Measurements from ENCODE around the gene HNRNPC. TPM values are rescaled to one million over a fixed set of nuclear protein-coding genes. Genes with fewer than 3 reads are reported as not detected.

Gene HNRNPC
- total and polyA plus RNA-seq, 9 donors: 425 to 593 (median 447) TPM

Other genes starting within 250 kb of the HNRNPC start
- 99.9 TPM for gene NDRG2, start 244.4 kb downstream of the HNRNPC start, total RNA-seq
- 100 to 1,000 TPM; 121 to 203 (median 151) TPM for gene NDRG2, start 244.4 kb downstream of the HNRNPC start, polyA plus RNA-seq (ENCODE audit: insufficient read depth in 1 of 8, insufficient read length in 8 of 8, low replicate concordance in 1 of 8)
- 0.44 TPM for gene TPPP2, start 239.2 kb downstream of the HNRNPC start, total RNA-seq
- under 1 TPM in 7 of 8 donors, not detected in 1; 0.28 to 0.85 (median 0.38) TPM for gene TPPP2, start 239.2 kb downstream of the HNRNPC start, polyA plus RNA-seq (ENCODE audit: insufficient read depth in 1 of 8, insufficient read length in 8 of 8, low replicate concordance in 1 of 8)
- not detected for gene RNASE13, start 234.6 kb downstream of the HNRNPC start, total RNA-seq
- under 1 TPM in 2 of 8 donors, not detected in 6; 0.14 to 0.16 TPM for gene RNASE13, start 234.6 kb downstream of the HNRNPC start, polyA plus RNA-seq (ENCODE audit: insufficient read depth in 1 of 8, insufficient read length in 8 of 8, low replicate concordance in 1 of 8)
- not detected for gene RNASE7, start 227.1 kb downstream of the HNRNPC start, total RNA-seq
- under 1 TPM in 3 of 8 donors, not detected in 5; 0.13 to 0.27 (median 0.18) TPM for gene RNASE7, start 227.1 kb downstream of the HNRNPC start, polyA plus RNA-seq (ENCODE audit: insufficient read depth in 1 of 8, insufficient read length in 8 of 8, low replicate concordance in 1 of 8)
- not detected for gene RNASE8, start 211.6 kb downstream of the HNRNPC start, total RNA-seq
- gene RNASE8, start 211.6 kb downstream of the HNRNPC start, polyA plus RNA-seq (ENCODE audit: insufficient read depth in 1 of 8, insufficient read length in 8 of 8, low replicate concordance in 1 of 8): not detected
- gene ARHGEF40, start 199.1 kb downstream of the HNRNPC start, total RNA-seq: 50.5 TPM
- gene ARHGEF40, start 199.1 kb downstream of the HNRNPC start, polyA plus RNA-seq (ENCODE audit: insufficient read depth in 1 of 8, insufficient read length in 8 of 8, low replicate concordance in 1 of 8): 10 to 100 TPM; 53.1 to 70.2 (median 65.3) TPM
- 7.6 TPM for gene ZNF219, start 170.8 kb downstream of the HNRNPC start, total RNA-seq
- gene ZNF219, start 170.8 kb downstream of the HNRNPC start, polyA plus RNA-seq (ENCODE audit: insufficient read depth in 1 of 8, insufficient read length in 8 of 8, low replicate concordance in 1 of 8): 10 to 100 TPM; 15.2 to 23.9 (median 17.6) TPM
- 0.31 TPM for gene TMEM253, start 168.4 kb downstream of the HNRNPC start, total RNA-seq
- 1 to 10 TPM in 2 of 8 donors, under 1 TPM in 6; 0.29 to 1.4 (median 0.71) TPM for gene TMEM253, start 168.4 kb downstream of the HNRNPC start, polyA plus RNA-seq (ENCODE audit: insufficient read depth in 1 of 8, insufficient read length in 8 of 8, low replicate concordance in 1 of 8)
- not detected for gene OR5AU1, start 113.4 kb downstream of the HNRNPC start, total RNA-seq
- under 1 TPM in 6 of 8 donors, not detected in 2; 0.01 to 0.06 (median 0.03) TPM for gene OR5AU1, start 113.4 kb downstream of the HNRNPC start, polyA plus RNA-seq (ENCODE audit: insufficient read depth in 1 of 8, insufficient read length in 8 of 8, low replicate concordance in 1 of 8)
- 0.18 TPM for gene RPGRIP1, start 10.6 kb upstream of the HNRNPC start, total RNA-seq
- 1 to 10 TPM in 2 of 8 donors, under 1 TPM in 6; 0.34 to 1.9 (median 0.53) TPM for gene RPGRIP1, start 10.6 kb upstream of the HNRNPC start, polyA plus RNA-seq (ENCODE audit: insufficient read depth in 1 of 8, insufficient read length in 8 of 8, low replicate concordance in 1 of 8)
- 61.2 TPM for gene SUPT16H, start 114.6 kb upstream of the HNRNPC start, total RNA-seq
- 10 to 100 TPM; 68.0 to 93.1 (median 78.9) TPM for gene SUPT16H, start 114.6 kb upstream of the HNRNPC start, polyA plus RNA-seq (ENCODE audit: insufficient read depth in 1 of 8, insufficient read length in 8 of 8, low replicate concordance in 1 of 8)
- 46.8 TPM for gene CHD8, start 186.7 kb upstream of the HNRNPC start, total RNA-seq
- 10 to 100 TPM; 36.4 to 50.8 (median 42.6) TPM for gene CHD8, start 186.7 kb upstream of the HNRNPC start, polyA plus RNA-seq (ENCODE audit: insufficient read depth in 1 of 8, insufficient read length in 8 of 8, low replicate concordance in 1 of 8)
- gene RAB2B, start 207.5 kb upstream of the HNRNPC start, total RNA-seq: 20.0 TPM
- 10 to 100 TPM; 17.3 to 25.2 (median 21.6) TPM for gene RAB2B, start 207.5 kb upstream of the HNRNPC start, polyA plus RNA-seq (ENCODE audit: insufficient read depth in 1 of 8, insufficient read length in 8 of 8, low replicate concordance in 1 of 8)
- 24.7 TPM for gene TOX4, start 207.8 kb upstream of the HNRNPC start, total RNA-seq
- 10 to 100 TPM; 37.1 to 46.3 (median 40.4) TPM for gene TOX4, start 207.8 kb upstream of the HNRNPC start, polyA plus RNA-seq (ENCODE audit: insufficient read depth in 1 of 8, insufficient read length in 8 of 8, low replicate concordance in 1 of 8)
- gene METTL3, start 241.9 kb upstream of the HNRNPC start, total RNA-seq: 56.3 TPM
- 10 to 100 TPM; 40.4 to 56.6 (median 45.5) TPM for gene METTL3, start 241.9 kb upstream of the HNRNPC start, polyA plus RNA-seq (ENCODE audit: insufficient read depth in 1 of 8, insufficient read length in 8 of 8, low replicate concordance in 1 of 8)